K562 (cell line): ENCODE results near the gene CEP250. TPM values are rescaled to one million over a fixed set of nuclear protein-coding genes. Genes with fewer than 3 reads are reported as not detected.

Experiments used
- ASH1L ChIP-seq: fragments of 450-650 bp; IDR thresholded peaks from 2 replicates; pipeline ENCODE4 v1.6.1; 2018; ENCODE audit warnings: borderline replicate concordance, mild to moderate bottlenecking, low read depth; ENCODE audit not compliant: partially characterized antibody
- BCL6 ChIP-seq: fragments of 250-450 bp; sonication (Bioruptor Pico); IDR thresholded peaks from 2 replicates; pipeline ENCODE4 v1.4.0; 2020
- CEBPB ChIP-seq: fragments of 450-650 bp; IDR thresholded peaks from 2 replicates; pipeline ENCODE4 v1.6.1; 2016; ENCODE audit warnings: missing genetic modification characterization, missing compliant biosample characterization
- ESRRA ChIP-seq: fragments of 450-650 bp; IDR thresholded peaks from 2 replicates; pipeline ENCODE4 v1.6.1; 2014; ENCODE audit warnings: low read depth, mild to moderate bottlenecking, moderate library complexity, borderline replicate concordance
- ETV6 ChIP-seq, 3 experiments: fragments of 150-350 bp in 1 of 3; sonication (generic) in 1 of 3; formaldehyde crosslinking in 1 of 3; IDR thresholded peaks; 2 replicates each; pipeline versions ENCODE4 v1.6.1 to v1.8.0; 2014 to 2022; ENCODE audit warnings: borderline replicate concordance in 2 of 3, low read depth in 2 of 3, antibody characterized with exemption in 1 of 3, low read length in 1 of 3, mild to moderate bottlenecking in 1 of 3, missing genetic modification reagents in 1 of 3
- HMGN3 ChIP-seq: IDR thresholded peaks from 2 replicates; pipeline ENCODE4 v1.6.1; 2011; ENCODE audit warnings: borderline replicate concordance, low read depth, mild to moderate bottlenecking, mixed read lengths, low read length; ENCODE audit not compliant: insufficient read length; ENCODE audit errors: extremely low read depth
- HNRNPLL ChIP-seq: fragments of 200-400 bp; formaldehyde crosslinking; IDR thresholded peaks from 2 replicates; pipeline ENCODE4 v1.6.1; 2017; ENCODE audit warnings: low read length, low read depth, mild to moderate bottlenecking; ENCODE audit not compliant: poor library complexity, severe bottlenecking
- KDM5B ChIP-seq: fragments of 200-600 bp; sonication (generic); IDR thresholded peaks from 2 replicates; pipeline ENCODE4 v1.6.1; 2012; ENCODE audit warnings: low read depth, mild to moderate bottlenecking, moderate library complexity, low read length, control low read depth, inconsistent platforms; ENCODE audit not compliant: insufficient replicate concordance
- MAFF ChIP-seq: IDR thresholded peaks from 2 replicates; pipeline ENCODE4 v1.6.1; 2012; ENCODE audit warnings: low read length, improper control_type of control experiment
- MCM7 ChIP-seq, 2 experiments: fragments of 450-650 bp; IDR thresholded peaks; 2 replicates each; pipeline ENCODE4 v1.6.1; 2016 to 2018
- MED1 ChIP-seq: sonication (generic); formaldehyde crosslinking; IDR thresholded peaks from 2 replicates; pipeline ENCODE4 v1.8.1; 2023; ENCODE audit warnings: missing genetic modification reagents, borderline replicate concordance
- NEUROD1 ChIP-seq: fragments of 150-350 bp; IDR thresholded peaks from 2 replicates; pipeline ENCODE4 v1.6.1; 2014; ENCODE audit warnings: borderline replicate concordance, low read length, low read depth; ENCODE audit not compliant: partially characterized antibody
- NFE2L1 ChIP-seq: fragments of 450-650 bp; IDR thresholded peaks from 2 replicates; pipeline ENCODE4 v1.6.1; 2016; ENCODE audit warnings: missing genetic modification characterization, low read depth, mild to moderate bottlenecking, missing compliant biosample characterization, moderate library complexity, borderline replicate concordance
- NR0B1 ChIP-seq: fragments of 450-650 bp; IDR thresholded peaks from one replicate; pipeline ENCODE4 v1.6.1; 2018; ENCODE audit warnings: mild to moderate bottlenecking, moderate library complexity; ENCODE audit not compliant: partially characterized antibody
- PHTF2 ChIP-seq: fragments of 250-450 bp; sonication (Bioruptor Pico); IDR thresholded peaks from 2 replicates; pipeline ENCODE4 v1.5.0; 2021; ENCODE audit warnings: mild to moderate bottlenecking
- RBM39 ChIP-seq: fragments of 200-400 bp; formaldehyde crosslinking; optimal IDR thresholded peaks from 2 replicates; pipeline ENCODE3; 2018; ENCODE audit warnings: low read depth, low read length
- TFE3 ChIP-seq: fragments of 450-650 bp; formaldehyde crosslinking; IDR thresholded peaks from 2 replicates; pipeline ENCODE4 v1.4.0; 2020; ENCODE audit warnings: mild to moderate bottlenecking, mixed read lengths
- U2AF1 ChIP-seq: fragments of 200-400 bp; formaldehyde crosslinking; optimal IDR thresholded peaks from 2 replicates; pipeline ENCODE3; 2017; ENCODE audit warnings: mild to moderate bottlenecking, low read depth, low read length, moderate library complexity
- XRCC4 ChIP-seq: IDR thresholded peaks from one replicate; pipeline ENCODE4 v1.6.1; 2011; ENCODE audit not compliant: insufficient read depth, insufficient read length; ENCODE audit errors: extremely low read depth
- ZNF224 ChIP-seq: sonication (generic); formaldehyde crosslinking; IDR thresholded peaks from 2 replicates; pipeline ENCODE4 v1.8.0; 2022; ENCODE audit warnings: mild to moderate bottlenecking, missing genetic modification reagents
- ZNF24 ChIP-seq: fragments of 450-650 bp; IDR thresholded peaks from 2 replicates; pipeline ENCODE4 v1.6.1; 2016
- ZNF280B ChIP-seq: fragments of 250-450 bp; sonication (Bioruptor Pico); IDR thresholded peaks from 2 replicates; pipeline ENCODE4 v1.5.1; 2021; ENCODE audit warnings: mild to moderate bottlenecking
- ZNF311 ChIP-seq: fragments of 250-450 bp; sonication (Bioruptor Pico); IDR thresholded peaks from 2 replicates; pipeline ENCODE4 v1.4.0; 2020; ENCODE audit warnings: mild to moderate bottlenecking, moderate library complexity
- polyA plus RNA-seq, 8 experiments: library from polyadenylated mRNA; depleted of rRNA in 4 of 8; stranded (reverse) in 5 of 8; unstranded in 3 of 8; fragments of >200 nt; fragmentation: Nextera tagmentation in 2 of 8; fragmentation: Illumina TruSeq in 1 of 8; extraction: Ambion mirVana in 2 of 8; extraction: Trizol in 1 of 8; gene quantifications; 2 replicates each; pipeline versions ENCODE4 v1.2.1 to v1.2.3, GENCODE V29; 2011 to 2014; ENCODE audit warnings: inconsistent platforms in 1 of 8, missing spikeins in 1 of 8
- total RNA-seq, 7 experiments: library from RNA; depleted of rRNA in 6 of 7; stranded (reverse); fragments of >200 nt in 6 of 7; fragmentation: Illumina TruSeq in 2 of 7; extraction: Trizol in 2 of 7; gene quantifications; 2 replicates each; pipeline versions ENCODE4 v1.2.1 to v1.2.3, GENCODE V29; 2011 to 2021; ENCODE audit warnings: low replicate concordance in 1 of 7

CEP250 gene
- total and polyA plus RNA-seq, 9 of the 15 experiments (the other 6 are each of a cell fraction or from before 2014, with no cell fraction given), result 2.5 to 41.9 (median 20.5) TPM

GRCh38 chr20:35541783-35542662 lies 86.6 kb downstream of the CEP250 start, which contains the start of gene ERGIC3 (continued):
- TF ChIP-seq HMGN3, result peak; percentile 92
- no peak for TF ChIP-seq MED1 (CRISPR knock-in tag)
- no peak for TF ChIP-seq ASH1L
- no peak for TF ChIP-seq NR0B1
- TF ChIP-seq KDM5B, result peak; percentile 57
- no peak for TF ChIP-seq ZNF24
- TF ChIP-seq MAFF, result no peak
- TF ChIP-seq MCM7 (IDR thresholded peaks at IDR 0.05), result no peak
- TF ChIP-seq CEBPB (tag), result peak; percentile 48
- peak; percentile 45 for TF ChIP-seq NEUROD1
- TF ChIP-seq ESRRA, result peak; percentile 60
- no peak for TF ChIP-seq PHTF2
- TF ChIP-seq RBM39, result no peak
- TF ChIP-seq ZNF311 (CRISPR knock-in tag), result no peak
- no peak for TF ChIP-seq BCL6 (CRISPR knock-in tag)
- no peak for TF ChIP-seq ZNF280B (CRISPR knock-in tag)
- no peak for TF ChIP-seq U2AF1
- no peak for TF ChIP-seq ETV6 (IDR thresholded peaks at IDR 0.05; ENCODE audit: borderline replicate concordance in 1 of 2, low read depth in 2 of 2, low read length in 1 of 2)
- TF ChIP-seq ETV6 (CRISPR knock-in tag; IDR thresholded peaks at IDR 0.05; ENCODE audit: borderline replicate concordance), result peak; percentile 70; the same call in 1 of the 2 replicates
- no peak for TF ChIP-seq NFE2L1
- no peak for TF ChIP-seq TFE3 (CRISPR knock-in tag)
- no peak for TF ChIP-seq XRCC4
- no peak for TF ChIP-seq HNRNPLL
- no peak for TF ChIP-seq ZNF224
